ENCODE data around the gene KIF2A. TPM values are rescaled to one million over a fixed set of nuclear protein-coding genes. Genes with fewer than 3 reads are reported as not detected.

Gene KIF2A
- total RNA-seq, 1 donor from 2014 or later = 34.2 TPM

- H3K36me3 ChIP-seq (ENCODE audit: control insufficient read depth, insufficient read depth, low read length) = no peaks in the 10 kb centered on the region
- no peak for FAIRE-seq
- H3K4me3 ChIP-seq (ENCODE audit: low read depth, low read length) = peak overlapping the region; percentile 63
- DNase-seq (ENCODE audit: low read depth) = no peak
- no peaks in the 10 kb centered on the region for H3K27me3 ChIP-seq (ENCODE audit: control insufficient read depth, insufficient read depth, low read length)
- TF ChIP-seq CTCF (IDR thresholded peaks at IDR 0.05; ENCODE audit: insufficient read depth, low read length, severe bottlenecking) = no peak
Measured at GRCh38 chr5:62413711-62414110, 107.7 kb downstream of the KIF2A start.

- DNase-seq (ENCODE audit: low read depth) (no peak), FAIRE-seq (no peak)
- no peaks in the 10 kb centered on the region for H3K36me3 ChIP-seq (ENCODE audit: control insufficient read depth, insufficient read depth, low read length)
- TF ChIP-seq CTCF (IDR thresholded peaks at IDR 0.05; ENCODE audit: insufficient read depth, low read length, severe bottlenecking) = no peak
- no peak overlapping the region for H3K4me3 ChIP-seq (ENCODE audit: low read depth, low read length)
- no peaks in the 10 kb centered on the region for H3K27me3 ChIP-seq (ENCODE audit: control insufficient read depth, insufficient read depth, low read length)
Measured at GRCh38 chr5:62418462-62419076, 112.6 kb downstream of the KIF2A start.

- no peaks in the 10 kb centered on the region for H3K36me3 ChIP-seq (ENCODE audit: control insufficient read depth, insufficient read depth, low read length)
- DNase-seq (ENCODE audit: low read depth) (no peak), FAIRE-seq (no peak)
- no peaks in the 10 kb centered on the region for H3K27me3 ChIP-seq (ENCODE audit: control insufficient read depth, insufficient read depth, low read length)
- TF ChIP-seq CTCF (IDR thresholded peaks at IDR 0.05; ENCODE audit: insufficient read depth, low read length, severe bottlenecking) = no peak
- H3K4me3 ChIP-seq (ENCODE audit: low read depth, low read length) = no peak overlapping the region
Measured at GRCh38 chr5:62419609-62420008, 113.6 kb downstream of the KIF2A start.

GRCh38 chr5:62421414-62421813, 115.4 kb downstream of the KIF2A start:
- no peak for FAIRE-seq
- no peak for TF ChIP-seq CTCF (IDR thresholded peaks at IDR 0.05; ENCODE audit: insufficient read depth, low read length, severe bottlenecking)
- no peak for DNase-seq (ENCODE audit: low read depth)
- no peak overlapping the region for H3K4me3 ChIP-seq (ENCODE audit: low read depth, low read length)
- H3K27me3 ChIP-seq (ENCODE audit: control insufficient read depth, insufficient read depth, low read length) = no peaks in the 10 kb centered on the region
- H3K36me3 ChIP-seq (ENCODE audit: control insufficient read depth, insufficient read depth, low read length) = no peaks in the 10 kb centered on the region

GRCh38 chr5:62424763-62425162, 118.8 kb downstream of the KIF2A start:
- Histone ChIP-seq H3K27me3 (ENCODE audit: control insufficient read depth, insufficient read depth, low read length) (no peaks in the 10 kb centered on the region), H3K36me3 (ENCODE audit: control insufficient read depth, insufficient read depth, low read length) (no peaks in the 10 kb centered on the region), H3K4me3 (ENCODE audit: low read depth, low read length) (no peak overlapping the region)
- no peak for TF ChIP-seq CTCF (IDR thresholded peaks at IDR 0.05; ENCODE audit: insufficient read depth, low read length, severe bottlenecking)
- DNase-seq (ENCODE audit: low read depth) = no peak
- FAIRE-seq = no peak
